Activated CD4-positive, alpha-beta T cell treated with anti-CD3 and anti-CD28 coated beads for 36 hours (primary cell): ENCODE results near the gene OLFML2A. TPM values are rescaled to one million over a fixed set of nuclear protein-coding genes. Genes with fewer than 3 reads are reported as not detected.

ENCODE experiments used
- ATAC-seq: fragments of 200-7000 bp; cut with Tn5 transposase; one replicate; pipeline ENCODE4 v1.10.0; 2021; ENCODE audit warnings: mild to moderate bottlenecking, moderate library complexity
- CTCF ChIA-PET: fragments of 350-600 bp; sonication (Branson Sonifier 250); formaldehyde crosslinking; loops from one replicate; lab custom pipeline; 2021; ENCODE audit warnings: antibody characterized with exemption; lab: Charles Lee
- POLR2A ChIA-PET: fragments of 350-600 bp; sonication (Branson Sonifier 250); formaldehyde crosslinking; loops from one replicate; lab custom pipeline; 2021; ENCODE audit warnings: antibody characterized with exemption, inconsistent platforms; lab: Charles Lee
- DNase-seq: peaks from one replicate; pipeline ENCODE4 v3.0.0-alpha.2; 2020
- H3K27ac Mint-ChIP-seq: one replicate; pipeline ENCODE4 v1.8.0; 2021; ENCODE audit warnings: mixed read lengths
- H3K27me3 Mint-ChIP-seq: one replicate; pipeline ENCODE4 v1.8.0; 2021; ENCODE audit warnings: mixed read lengths
- H3K36me3 Mint-ChIP-seq: one replicate; pipeline ENCODE4 v1.8.0; 2021; ENCODE audit warnings: low read depth, mixed read lengths
- H3K4me1 Mint-ChIP-seq: one replicate; pipeline ENCODE4 v1.8.0; 2021; ENCODE audit warnings: mixed read lengths
- H3K4me3 Mint-ChIP-seq: one replicate; pipeline ENCODE4 v1.8.0; 2021; ENCODE audit warnings: mild to moderate bottlenecking, moderate library complexity, mixed read lengths
- H3K9me3 Mint-ChIP-seq: one replicate; pipeline ENCODE4 v1.8.0; 2021; ENCODE audit warnings: low read depth, mixed read lengths
- intact Hi-C, 2 experiments: fragments of 100-400 bp; cut with DNase I in 1 of 2; cut with micrococcal nuclease in 1 of 2; formaldehyde crosslinking; loops; one replicate each; pipeline versions ENCODE4 v1.14.2 to v1.15.1; 2022 to 2024; cut with DNase I, micrococcal nuclease
- total RNA-seq, 2 experiments: library from RNA; stranded (reverse); gene quantifications; one replicate each; pipeline ENCODE4 v1.2.3, GENCODE V29; 2021

Gene OLFML2A
- total RNA-seq, 2 experiments from 2014 or later = 0.05 TPM; not detected in 1

DNA sequence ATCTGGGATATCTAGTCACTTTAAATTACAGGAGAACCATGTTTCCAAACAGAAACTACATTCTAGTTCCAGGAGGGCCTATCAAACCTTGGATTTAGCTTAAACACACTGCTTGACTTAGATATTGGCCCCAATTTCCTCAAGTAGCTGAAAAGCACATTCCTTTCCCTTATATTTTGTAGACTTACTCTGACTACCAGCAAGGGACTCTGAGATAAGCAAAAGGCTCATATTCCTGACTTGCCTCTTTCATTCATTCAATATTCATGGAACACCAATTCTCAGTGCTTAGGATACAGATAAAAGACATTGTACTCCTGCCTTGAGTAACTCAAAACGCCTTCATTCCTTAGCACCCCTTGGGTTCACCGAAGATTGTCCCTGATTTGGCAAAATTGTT lies 17.6 kb upstream of the OLFML2A start:
- ATAC-seq (no peak), DNase-seq (no peak)
- no peaks in the 10 kb centered on the region for H3K36me3 Mint-ChIP-seq
- POLR2A ChIA-PET = no interaction called here
- H3K9me3 Mint-ChIP-seq = no peaks in the 10 kb centered on the region
- peaks cover 14% of the 10 kb centered on the region for H3K4me1 Mint-ChIP-seq
- intact Hi-C loops = no loop called here
- CTCF ChIA-PET = interaction anchor here (0.6 to 1.4 kb wide), 4 partner anchors 10 to 1188 kb away, joined by 3 to 5 read pairs (median 4); partner anchors contain the start of gene WDR38
- H3K27ac Mint-ChIP-seq = no peak overlapping the region
- no peak overlapping the region for H3K4me3 Mint-ChIP-seq
- H3K27me3 Mint-ChIP-seq = peaks cover 49% of the 10 kb centered on the region

DNA sequence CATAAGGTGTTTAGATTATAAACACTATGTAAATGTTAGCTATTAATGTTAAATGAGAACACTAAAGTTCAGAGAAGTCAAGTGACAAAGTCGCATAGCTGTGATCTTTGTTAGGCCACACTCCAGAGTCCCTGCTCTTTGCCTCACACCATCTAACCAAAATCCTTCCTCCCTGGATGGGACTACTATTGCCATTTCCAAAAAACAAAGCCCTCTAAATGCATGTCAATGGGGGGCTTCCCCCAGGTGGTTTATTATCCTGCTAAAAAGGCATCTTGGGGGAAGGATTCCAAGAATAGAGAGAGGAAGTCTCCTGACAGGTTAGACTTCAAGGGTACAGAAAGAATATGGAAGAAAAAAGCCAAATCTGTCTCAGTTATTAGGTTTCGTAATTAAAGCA lies 16.2 kb upstream of the OLFML2A start:
- Mint-ChIP-seq H3K27ac (no peak overlapping the region), H3K4me1 (peaks cover 3% of the 10 kb centered on the region), H3K36me3 (no peaks in the 10 kb centered on the region), H3K4me3 (no peak overlapping the region), H3K27me3 (peaks cover 52% of the 10 kb centered on the region), H3K9me3 (no peaks in the 10 kb centered on the region)
- ATAC-seq (no peak), DNase-seq (no peak)
- ChIA-PET POLR2A (no interaction called here), CTCF (interaction anchor here (0.6 to 3.7 kb wide), 3 partner anchors 29 to 92 kb away, joined by 3 to 16 read pairs (median 3); partner anchors contain the start of gene WDR38)
- intact Hi-C loops = no loop called here

- ChIA-PET CTCF (interaction anchor here (0.6 to 3.7 kb wide), 6 partner anchors 10 to 92 kb away, joined by 3 to 16 read pairs (median 3); partner anchors contain the start of gene WDR38), POLR2A (no interaction called here)
- H3K4me1 Mint-ChIP-seq = peaks cover 3% of the 10 kb centered on the region
- H3K36me3 Mint-ChIP-seq = no peaks in the 10 kb centered on the region
- H3K27me3 Mint-ChIP-seq = peaks cover 47% of the 10 kb centered on the region
- no peak overlapping the region for H3K27ac Mint-ChIP-seq
- intact Hi-C loops = no loop called here
- ATAC-seq = no peak
- no peak for DNase-seq
- no peaks in the 10 kb centered on the region for H3K9me3 Mint-ChIP-seq
- H3K4me3 Mint-ChIP-seq = no peak overlapping the region
Measured at GRCh38 chr9:124761196-124761595, 15.7 kb upstream of the OLFML2A start.

DNA sequence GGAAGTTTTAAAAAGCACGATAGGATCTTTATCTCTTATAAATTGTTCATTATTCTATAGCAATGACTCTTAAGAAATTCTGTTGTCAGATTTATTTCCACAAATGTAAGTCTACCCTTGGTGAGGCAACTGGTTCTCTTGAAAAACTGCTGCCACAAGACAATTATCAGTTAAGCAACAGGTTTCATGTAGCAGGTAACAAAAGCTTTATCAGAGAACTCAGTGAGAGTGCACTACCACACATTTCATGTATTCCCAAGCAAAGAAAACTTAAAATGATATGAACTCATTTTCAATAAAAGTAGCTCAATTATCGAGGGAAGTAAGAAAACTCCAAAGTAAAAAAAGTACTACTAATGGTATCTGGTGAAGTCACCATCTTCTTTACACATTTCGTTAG lies 15.2 kb upstream of the OLFML2A start:
- H3K9me3 Mint-ChIP-seq = no peaks in the 10 kb centered on the region
- H3K36me3 Mint-ChIP-seq = no peaks in the 10 kb centered on the region
- ChIA-PET CTCF (interaction anchor here (0.6 to 3.7 kb wide), 6 partner anchors 11 to 741 kb away, joined by 3 to 16 read pairs (median 3); partner anchors contain the start of gene WDR38), POLR2A (no interaction called here)
- intact Hi-C loops = no loop called here
- no peak overlapping the region for H3K4me3 Mint-ChIP-seq
- no peak for DNase-seq
- no peak overlapping the region for H3K27ac Mint-ChIP-seq
- peaks cover 46% of the 10 kb centered on the region for H3K27me3 Mint-ChIP-seq
- no peak for ATAC-seq
- H3K4me1 Mint-ChIP-seq = peaks cover 3% of the 10 kb centered on the region

DNA sequence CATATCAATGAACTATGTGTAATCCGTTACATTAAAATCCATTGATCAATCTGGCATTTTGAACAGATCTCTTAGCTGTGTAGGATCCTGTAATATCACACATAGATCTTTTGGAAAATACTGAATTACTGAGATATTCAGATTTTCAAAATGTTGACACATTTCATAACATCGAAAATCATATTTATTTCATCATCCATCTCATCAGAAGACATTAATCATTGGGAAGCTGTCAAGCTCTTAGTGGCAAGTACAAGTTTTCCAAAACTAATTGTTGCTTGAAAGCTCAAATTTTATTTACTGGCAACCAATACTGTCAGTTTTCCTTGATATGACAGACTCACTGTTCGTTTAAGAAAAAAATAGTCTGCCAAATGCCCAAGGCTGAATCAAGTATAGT lies 14.3 kb upstream of the OLFML2A start:
- POLR2A ChIA-PET = no interaction called here

DNA sequence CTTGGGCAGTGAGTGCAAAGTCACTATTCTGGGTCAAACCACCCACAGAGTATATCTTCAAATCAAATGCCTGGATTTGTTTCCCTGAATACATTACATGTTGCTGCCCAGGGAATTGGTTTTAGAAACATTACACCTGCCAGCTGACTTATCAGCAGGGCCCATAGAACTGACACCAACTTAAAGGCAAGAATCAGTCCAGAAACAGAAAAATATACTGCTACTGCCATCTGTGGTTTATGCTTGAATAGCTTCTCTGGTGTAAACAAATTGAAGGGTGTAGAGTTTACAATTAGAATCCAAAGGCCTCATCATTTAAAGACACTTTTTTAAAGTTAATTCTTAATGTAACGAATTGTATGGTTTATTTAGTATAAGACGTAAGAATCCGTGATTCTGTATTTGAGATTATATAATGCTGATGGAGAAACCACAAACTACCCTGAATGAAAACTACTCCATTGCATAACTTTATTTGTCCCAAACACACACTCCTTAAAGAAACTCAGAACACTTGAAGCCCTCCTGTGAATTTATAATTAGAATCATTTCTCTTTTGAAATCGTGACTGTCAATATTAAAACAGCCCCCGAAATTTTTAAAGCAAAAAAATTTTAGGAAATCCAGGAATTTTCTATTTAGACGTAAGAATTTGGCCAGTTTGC lies 12.0 kb upstream of the OLFML2A start:
- POLR2A ChIA-PET = no interaction called here
- intact Hi-C loops = loop anchor here (2.0 to 5.0 kb wide), 2 partner anchors 52 to 53 kb away; no protein-coding TSS in a partner anchor
- no peak for ATAC-seq

More for the DNA sequence above, 14.3 kb upstream of the OLFML2A start:
- intact Hi-C loops = no loop called here
- Mint-ChIP-seq H3K27ac (no peak overlapping the region), H3K4me3 (no peak overlapping the region), H3K27me3 (peaks cover 47% of the 10 kb centered on the region), H3K4me1 (peaks cover 3% of the 10 kb centered on the region), H3K36me3 (no peaks in the 10 kb centered on the region), H3K9me3 (no peaks in the 10 kb centered on the region)
- DNase-seq (no peak), ATAC-seq (no peak)
- CTCF ChIA-PET = interaction anchor here (0.5 to 3.7 kb wide), 5 partner anchors 8 to 92 kb away, joined by 3 to 16 read pairs (median 4); partner anchors contain the start of genes NR6A1 and WDR38

GRCh38 chr9:124765439-124765835 lies 11.5 kb upstream of the OLFML2A start:
- intact Hi-C loops = loop anchor here (2.0 to 5.0 kb wide), 2 partner anchors 53 kb away; no protein-coding TSS in a partner anchor
- ATAC-seq = no peak
- no peaks in the 10 kb centered on the region for H3K9me3 Mint-ChIP-seq
- H3K27ac Mint-ChIP-seq = no peak overlapping the region
- no peak overlapping the region for H3K4me3 Mint-ChIP-seq
- ChIA-PET CTCF (interaction anchor here (0.8 to 2.3 kb wide), 10 partner anchors 9 to 148 kb away, joined by 3 to 9 read pairs (median 4); partner anchors contain the start of genes OLFML2A and WDR38), POLR2A (no interaction called here)
- H3K36me3 Mint-ChIP-seq = no peaks in the 10 kb centered on the region
- peaks cover 12% of the 10 kb centered on the region for H3K4me1 Mint-ChIP-seq
- DNase-seq = no peak
- H3K27me3 Mint-ChIP-seq = peaks cover 62% of the 10 kb centered on the region

More for the DNA sequence above, 12.0 kb upstream of the OLFML2A start:
- H3K27me3 Mint-ChIP-seq = peaks cover 60% of the 10 kb centered on the region
- no peaks in the 10 kb centered on the region for H3K36me3 Mint-ChIP-seq
- no peak overlapping the region for H3K4me3 Mint-ChIP-seq
- no peak overlapping the region for H3K27ac Mint-ChIP-seq
- no peaks in the 10 kb centered on the region for H3K9me3 Mint-ChIP-seq
- CTCF ChIA-PET = interaction anchor here (0.7 to 2.2 kb wide), 11 partner anchors 8 to 148 kb away, joined by 3 to 9 read pairs (median 4); partner anchors contain the start of gene WDR38
- peaks cover 10% of the 10 kb centered on the region for H3K4me1 Mint-ChIP-seq
- no peak for DNase-seq

DNA sequence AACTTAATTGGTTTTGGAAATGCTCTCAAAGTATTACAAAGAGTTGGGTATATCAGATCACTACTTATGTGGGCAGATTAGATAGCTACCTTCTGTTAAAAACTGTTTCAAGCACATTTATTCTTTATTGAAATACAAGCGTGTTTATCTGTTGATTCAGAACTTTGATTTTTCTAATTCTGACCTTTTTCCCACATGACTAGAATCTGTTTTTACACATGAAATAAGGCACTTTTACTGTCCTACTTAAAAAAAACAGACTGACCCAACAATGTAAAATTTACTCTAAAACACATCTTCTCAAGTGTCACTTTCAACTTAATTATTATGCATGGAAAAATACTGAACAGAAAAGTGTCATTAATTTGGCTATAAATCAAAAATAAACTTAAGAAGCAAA lies 10.6 kb upstream of the OLFML2A start:
- intact Hi-C loops = loop anchor here in 1 of 2 experiments (5.0 kb wide), 1 partner anchor 54 kb away; no protein-coding TSS in a partner anchor
- no peaks in the 10 kb centered on the region for H3K36me3 Mint-ChIP-seq
- no peak for DNase-seq
- ChIA-PET POLR2A (no interaction called here), CTCF (interaction anchor here (0.7 to 2.3 kb wide), 9 partner anchors 8 to 87 kb away, joined by 3 to 9 read pairs (median 4); partner anchors contain the start of genes OLFML2A and WDR38)
- H3K27ac Mint-ChIP-seq = no peak overlapping the region
- H3K27me3 Mint-ChIP-seq = peaks cover 58% of the 10 kb centered on the region
- no peak overlapping the region for H3K4me3 Mint-ChIP-seq
- peaks cover 12% of the 10 kb centered on the region for H3K4me1 Mint-ChIP-seq
- no peak for ATAC-seq
- no peaks in the 10 kb centered on the region for H3K9me3 Mint-ChIP-seq

GRCh38 chr9:124766815-124767554 lies 9.9 kb upstream of the OLFML2A start:
- no peaks in the 10 kb centered on the region for H3K9me3 Mint-ChIP-seq
- ChIA-PET CTCF (interaction anchor here (0.7 to 2.3 kb wide), 7 partner anchors 9 to 87 kb away, joined by 3 to 9 read pairs (median 4); partner anchors contain the start of genes OLFML2A and WDR38), POLR2A (interaction anchor here (0.6 kb wide), 1 partner anchor 212 kb away, joined by 3 read pairs; no protein-coding TSS in a partner anchor)
- H3K4me1 Mint-ChIP-seq = peaks cover 15% of the 10 kb centered on the region
- H3K36me3 Mint-ChIP-seq = no peaks in the 10 kb centered on the region
- intact Hi-C loops = loop anchor here in 1 of 2 experiments (5.0 kb wide), 1 partner anchor 55 kb away; no protein-coding TSS in a partner anchor
- H3K27me3 Mint-ChIP-seq = peaks cover 54% of the 10 kb centered on the region
- ATAC-seq (no peak), DNase-seq (no peak)
- H3K27ac Mint-ChIP-seq = no peak overlapping the region
- H3K4me3 Mint-ChIP-seq = no peak overlapping the region

- Mint-ChIP-seq H3K4me3 (no peak overlapping the region), H3K4me1 (peaks cover 21% of the 10 kb centered on the region), H3K9me3 (no peaks in the 10 kb centered on the region), H3K27me3 (peaks cover 53% of the 10 kb centered on the region), H3K27ac (no peak overlapping the region), H3K36me3 (no peaks in the 10 kb centered on the region)
- CTCF ChIA-PET = interaction anchor here (2.3 to 12.5 kb wide), 2 partner anchors 9 to 86 kb away, joined by 9 to 260 read pairs; partner anchors contain the start of genes OLFML2A and WDR38
- POLR2A ChIA-PET = no interaction called here
- DNase-seq = no peak
- no peak for ATAC-seq
- intact Hi-C loops = loop anchor here in 1 of 2 experiments (5.0 kb wide), 1 partner anchor 56 kb away; no protein-coding TSS in a partner anchor
Measured at GRCh38 chr9:124767821-124768220, 9.1 kb upstream of the OLFML2A start.
